HCT116 (cell line): Measurements from ENCODE around the gene RGS6. TPM values are rescaled to one million over a fixed set of nuclear protein-coding genes. Genes with fewer than 3 reads are reported as not detected.

Experiments
- ATAC-seq: fragments of 200-7000 bp; cut with Tn5 transposase; 2 replicates; pipeline ENCODE4 v1.9.1; 2020; ENCODE audit warnings: mild to moderate bottlenecking, moderate library complexity
- BruUV-seq: library from RNA; stranded (reverse); fragments of 400-500 nt; replicated peaks from 2 replicates; lab custom pipeline; 2021; lab: Mats Ljungman, UMichigan
- CTCF ChIA-PET: fragments of 300-600 bp; sonication (Branson Sonifier 250); formaldehyde crosslinking; loops from one replicate; lab custom pipeline; 2021; ENCODE audit warnings: antibody characterized with exemption; lab: Charles Lee
- POLR2A ChIA-PET: fragments of 300-600, 350-600 bp; sonication (Branson Sonifier 250); formaldehyde crosslinking; loops from one replicate; lab custom pipeline; 2021; ENCODE audit warnings: antibody characterized with exemption; lab: Charles Lee
- RAD21 ChIA-PET, 2 experiments: fragments of 300-600 bp; sonication (Branson Sonifier 250); formaldehyde crosslinking; loops; one replicate each; lab custom pipeline; 2023; ENCODE audit warnings: low total read pairs in 2 of 2; ENCODE audit not compliant: uncharacterized antibody in 2 of 2, unreplicated experiment in 2 of 2, low non-redundant PET in 1 of 2; lab: Charles Lee
- DNase-seq: peaks from one replicate; pipeline ENCODE4 v3.0.0-alpha.2; 2010; ENCODE audit warnings: low read depth, low spot score
- H2AFZ ChIP-seq: fragments of 200-600 bp; shearing (Covaris generic), sonication (generic); 2 replicates; pipeline ENCODE4 v1.6.1; 2017; ENCODE audit warnings: low read depth, mixed run types, mixed read lengths, antibody characterized with exemption, low read length; ENCODE audit not compliant: poor library complexity, severe bottlenecking
- H3K27ac ChIP-seq: 2 replicates; pipeline ENCODE4 v1.5.1; 2012; ENCODE audit warnings: low read depth, low read length
- H3K27me3 ChIP-seq: fragments of 200-600 bp; sonication (generic); 2 replicates; pipeline ENCODE4 v1.6.1; 2016; ENCODE audit warnings: mixed run types, low read length, mixed read lengths; ENCODE audit not compliant: insufficient read depth
- H3K36me3 ChIP-seq, 2 experiments: fragments of 200-500 bp in 1 of 2; fragments of 200-600 bp in 1 of 2; sonication (Bioruptor generic) in 1 of 2; sonication (generic) in 1 of 2; 2 replicates each; pipeline versions ENCODE4 v1.5.1 to v1.6.1; 2014 to 2016; ENCODE audit warnings: low read length in 2 of 2, inconsistent platforms in 1 of 2, mixed read lengths in 1 of 2, mixed run types in 1 of 2; ENCODE audit not compliant: insufficient read depth in 2 of 2, control insufficient read depth in 1 of 2
- H3K4me1 ChIP-seq, 2 experiments: fragments of 200-600 bp in 1 of 2; sonication (generic) in 1 of 2; 2 replicates each; pipeline versions ENCODE4 v1.5.1 to v1.6.1; 2012 to 2017; ENCODE audit warnings: low read length in 2 of 2, inconsistent platforms in 1 of 2, mild to moderate bottlenecking in 1 of 2, mixed read lengths in 1 of 2, mixed run types in 1 of 2, moderate library complexity in 1 of 2; ENCODE audit not compliant: insufficient read depth in 2 of 2, control insufficient read depth in 1 of 2
- H3K4me2 ChIP-seq: fragments of 200-600 bp; sonication (generic); 2 replicates; pipeline ENCODE4 v1.6.1; 2017; ENCODE audit warnings: mixed run types, low read length, mixed read lengths
- H3K4me3 ChIP-seq, 2 experiments: fragments of 200-600 bp in 1 of 2; sonication (generic) in 1 of 2; replicated peaks in 1 of 2; 2 replicates each; pipeline ENCODE4 v1.5.1; 2011 to 2016; ENCODE audit warnings: low read length in 2 of 2, control low read depth in 1 of 2, low read depth in 1 of 2, mild to moderate bottlenecking in 1 of 2, mixed read lengths in 1 of 2, mixed run types in 1 of 2
- H3K79me2 ChIP-seq: fragments of 200-600 bp; sonication (generic); 2 replicates; pipeline ENCODE4 v1.6.1; 2017; ENCODE audit warnings: mild to moderate bottlenecking, mixed run types, low read length, moderate library complexity, mixed read lengths; ENCODE audit not compliant: insufficient read depth
- H3K9ac ChIP-seq: fragments of 200-600 bp; sonication (generic); 2 replicates; pipeline ENCODE4 v1.6.1; 2016; ENCODE audit warnings: low read length, mixed read lengths
- H3K9me2 ChIP-seq: fragments of 200-600 bp; sonication (generic), shearing (Covaris generic); 2 replicates; pipeline ENCODE4 v1.6.1; 2017; ENCODE audit warnings: mixed run types, mild to moderate bottlenecking, moderate library complexity; ENCODE audit not compliant: insufficient read depth
- H3K9me3 ChIP-seq, 2 experiments: fragments of 200-500 bp in 1 of 2; fragments of 200-600 bp in 1 of 2; sonication (Bioruptor generic) in 1 of 2; sonication (generic) in 1 of 2; 2 replicates each; pipeline ENCODE4 v1.6.1; 2014 to 2017; ENCODE audit warnings: low read length in 2 of 2, mixed read lengths in 2 of 2, inconsistent platforms in 1 of 2, low read depth in 1 of 2, mild to moderate bottlenecking in 1 of 2, mixed run types in 1 of 2, moderate library complexity in 1 of 2; ENCODE audit not compliant: control insufficient read depth in 1 of 2, insufficient read depth in 1 of 2
- H4K20me1 ChIP-seq: fragments of 200-600 bp; sonication (generic), shearing (Covaris generic); 2 replicates; pipeline ENCODE4 v1.6.1; 2017; ENCODE audit warnings: mixed run types, mild to moderate bottlenecking, moderate library complexity; ENCODE audit not compliant: insufficient read depth
- FOSL1 ChIP-seq: IDR thresholded peaks from 2 replicates; pipeline ENCODE4 v1.6.1; 2012; ENCODE audit warnings: low read depth
- JUND ChIP-seq: IDR thresholded peaks from 2 replicates; pipeline ENCODE4 v1.6.1; 2012
- POLR2AphosphoS5 ChIP-seq: IDR thresholded peaks from 2 replicates; pipeline ENCODE4 v1.6.1; 2011; ENCODE audit warnings: mild to moderate bottlenecking, low read depth, low read length, moderate library complexity
- RAD21 ChIP-seq: IDR thresholded peaks from 2 replicates; pipeline ENCODE4 v1.6.1; 2012; ENCODE audit warnings: low read depth, mild to moderate bottlenecking
- SIN3A ChIP-seq: IDR thresholded peaks from 2 replicates; pipeline ENCODE4 v1.6.1; 2012; ENCODE audit warnings: low read depth
- SRF ChIP-seq: IDR thresholded peaks from 2 replicates; pipeline ENCODE4 v1.6.1; 2012; ENCODE audit warnings: low read depth
- intact Hi-C: fragments of 100-400 bp; cut with micrococcal nuclease; formaldehyde crosslinking; loops from 2 replicates; pipeline ENCODE4 v1.10.0; 2022
- total RNA-seq: library from RNA; stranded (reverse); gene quantifications from one replicate; pipeline ENCODE4 v1.2.1, GENCODE V29; 2021; ENCODE audit not compliant: unreplicated experiment
- TF ChIP-seq, protein P1 (sequence below): IDR thresholded peaks from 2 replicates; pipeline ENCODE4 v1.6.1; 2011; ENCODE audit warnings: mild to moderate bottlenecking, low read length, moderate library complexity; ENCODE audit not compliant: insufficient replicate concordance; ENCODE audit errors: extremely low read depth
- TF ChIP-seq, protein P2 (sequence below): IDR thresholded peaks from 2 replicates; pipeline ENCODE4 v1.6.1; 2012
- TF ChIP-seq, protein P3 (sequence below), 3 experiments: fragments of 200-600 bp in 1 of 3; sonication (generic) in 1 of 3; IDR thresholded peaks in 2 of 3; conservative IDR thresholded peaks in 1 of 3; 2 replicates each; pipeline ENCODE4 v1.5.1; 2012 to 2017; ENCODE audit warnings: low read depth in 2 of 3, low read length in 2 of 3, antibody characterized with exemption in 1 of 3, borderline replicate concordance in 1 of 3, control low read depth in 1 of 3, mild to moderate bottlenecking in 1 of 3, mixed read lengths in 1 of 3, mixed run types in 1 of 3, moderate library complexity in 1 of 3; ENCODE audit not compliant: insufficient read depth in 1 of 3

RGS6 gene
- total RNA-seq, 1 experiment from 2014 or later = 4.7 TPM

DNA sequence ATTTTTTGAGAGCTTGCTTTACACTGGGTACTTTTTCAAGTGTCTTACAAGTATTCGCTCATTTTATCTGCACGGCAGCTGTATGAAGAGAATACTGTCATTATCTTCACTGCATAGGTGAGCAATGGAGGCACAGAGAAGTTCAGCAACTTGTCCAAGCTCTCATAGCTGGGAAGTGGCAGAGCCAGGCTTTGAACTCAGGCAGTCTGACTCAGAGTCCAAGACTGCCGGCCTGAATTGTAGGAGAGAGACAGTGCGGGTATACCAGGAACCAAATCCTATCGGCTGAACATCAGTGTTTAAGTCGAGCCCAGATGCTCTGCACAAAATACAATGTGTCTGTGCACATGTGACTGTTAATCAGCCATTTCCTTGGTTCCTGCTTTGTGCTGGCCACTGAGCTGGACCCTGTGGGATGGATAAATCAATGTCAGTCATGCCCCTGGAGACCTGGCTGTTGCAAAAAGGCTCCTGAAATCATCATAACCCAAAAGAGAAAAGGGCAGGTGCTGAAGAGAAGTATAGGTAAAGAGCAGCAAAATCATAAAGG, 487.1 kb downstream of the RGS6 start (continued):
- TF ChIP-seq, protein P1, sequence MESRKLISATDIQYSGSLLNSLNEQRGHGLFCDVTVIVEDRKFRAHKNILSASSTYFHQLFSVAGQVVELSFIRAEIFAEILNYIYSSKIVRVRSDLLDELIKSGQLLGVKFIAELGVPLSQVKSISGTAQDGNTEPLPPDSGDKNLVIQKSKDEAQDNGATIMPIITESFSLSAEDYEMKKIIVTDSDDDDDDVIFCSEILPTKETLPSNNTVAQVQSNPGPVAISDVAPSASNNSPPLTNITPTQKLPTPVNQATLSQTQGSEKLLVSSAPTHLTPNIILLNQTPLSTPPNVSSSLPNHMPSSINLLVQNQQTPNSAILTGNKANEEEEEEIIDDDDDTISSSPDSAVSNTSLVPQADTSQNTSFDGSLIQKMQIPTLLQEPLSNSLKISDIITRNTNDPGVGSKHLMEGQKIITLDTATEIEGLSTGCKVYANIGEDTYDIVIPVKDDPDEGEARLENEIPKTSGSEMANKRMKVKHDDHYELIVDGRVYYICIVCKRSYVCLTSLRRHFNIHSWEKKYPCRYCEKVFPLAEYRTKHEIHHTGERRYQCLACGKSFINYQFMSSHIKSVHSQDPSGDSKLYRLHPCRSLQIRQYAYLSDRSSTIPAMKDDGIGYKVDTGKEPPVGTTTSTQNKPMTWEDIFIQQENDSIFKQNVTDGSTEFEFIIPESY = no peak

DNA sequence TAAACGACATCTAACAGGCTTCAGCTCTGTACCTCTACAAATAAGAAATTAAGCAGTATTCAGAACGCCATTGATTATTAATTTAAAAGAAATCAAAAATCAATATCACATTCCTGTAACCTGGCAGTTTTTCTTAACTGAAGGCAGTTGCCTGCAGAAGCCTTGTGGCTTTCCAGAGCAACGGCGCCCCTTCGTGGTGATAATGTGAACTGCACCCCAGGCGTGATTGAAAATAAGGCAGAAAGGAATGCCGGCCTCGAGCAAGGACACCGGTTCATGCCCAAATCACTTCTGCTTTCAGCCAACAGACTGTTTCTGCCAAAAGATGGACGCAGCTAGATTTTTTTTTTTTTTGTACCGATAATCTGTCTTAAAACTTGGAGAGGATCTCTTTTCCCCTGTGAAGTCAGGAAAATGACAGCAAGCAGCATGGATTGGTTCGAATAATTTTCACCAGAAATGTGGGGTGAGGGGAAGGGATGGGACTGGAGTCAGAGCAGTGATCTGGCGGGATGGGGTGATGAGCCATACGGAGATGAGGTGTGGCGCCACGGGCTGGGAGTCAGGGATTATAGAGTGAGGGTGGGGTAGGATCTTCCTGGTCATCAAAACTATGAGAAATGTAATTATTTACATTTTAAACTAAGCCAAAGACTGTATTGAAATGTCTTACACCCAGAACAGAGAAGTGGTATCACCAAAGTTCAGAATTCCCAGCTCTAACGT, 488.7 kb downstream of the RGS6 start:
- intact Hi-C loops = loop anchor here (1.0 to 5.0 kb wide), 5 partner anchors 314 to 1279 kb away; partner anchors contain the start of gene RGS6
- Histone ChIP-seq H3K4me3 (no peak overlapping the region), H3K9me2 (no peaks in the 10 kb centered on the region), H4K20me1 (no peaks in the 10 kb centered on the region), H3K4me2 (peak overlapping the region; percentile 60), H3K27me3 (no peaks in the 10 kb centered on the region), H3K9me3 (no peaks in the 10 kb centered on the region), H2AFZ (peak overlapping the region; percentile 87), H3K36me3 (no peaks in the 10 kb centered on the region), H3K79me2 (no peaks in the 10 kb centered on the region), H3K4me1 (peaks cover 0 to 11% of the 10 kb centered on the region in 2 experiments; a peak in 2 of 4 replicates), H3K9ac (no peak overlapping the region), H3K27ac (no peak overlapping the region)
- BruUV-seq = no TSS peak
- ChIA-PET POLR2A (no interaction called here), CTCF (interaction anchor here (0.7 to 2.3 kb wide), 4 partner anchors 16 to 700 kb away, joined by 3 to 10 read pairs (median 6); no protein-coding TSS in a partner anchor), RAD21 (no interaction called here)
- peak; percentile 53 for DNase-seq
- ATAC-seq = peak; percentile 77
- TF ChIP-seq JUND (no peak), SRF (no peak), POLR2AphosphoS5 (no peak), SIN3A (no peak), FOSL1 (no peak), RAD21 (peak; percentile 92)
- TF ChIP-seq, protein P2, sequence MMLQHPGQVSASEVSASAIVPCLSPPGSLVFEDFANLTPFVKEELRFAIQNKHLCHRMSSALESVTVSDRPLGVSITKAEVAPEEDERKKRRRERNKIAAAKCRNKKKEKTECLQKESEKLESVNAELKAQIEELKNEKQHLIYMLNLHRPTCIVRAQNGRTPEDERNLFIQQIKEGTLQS = no peak
- TF ChIP-seq, protein P3, sequence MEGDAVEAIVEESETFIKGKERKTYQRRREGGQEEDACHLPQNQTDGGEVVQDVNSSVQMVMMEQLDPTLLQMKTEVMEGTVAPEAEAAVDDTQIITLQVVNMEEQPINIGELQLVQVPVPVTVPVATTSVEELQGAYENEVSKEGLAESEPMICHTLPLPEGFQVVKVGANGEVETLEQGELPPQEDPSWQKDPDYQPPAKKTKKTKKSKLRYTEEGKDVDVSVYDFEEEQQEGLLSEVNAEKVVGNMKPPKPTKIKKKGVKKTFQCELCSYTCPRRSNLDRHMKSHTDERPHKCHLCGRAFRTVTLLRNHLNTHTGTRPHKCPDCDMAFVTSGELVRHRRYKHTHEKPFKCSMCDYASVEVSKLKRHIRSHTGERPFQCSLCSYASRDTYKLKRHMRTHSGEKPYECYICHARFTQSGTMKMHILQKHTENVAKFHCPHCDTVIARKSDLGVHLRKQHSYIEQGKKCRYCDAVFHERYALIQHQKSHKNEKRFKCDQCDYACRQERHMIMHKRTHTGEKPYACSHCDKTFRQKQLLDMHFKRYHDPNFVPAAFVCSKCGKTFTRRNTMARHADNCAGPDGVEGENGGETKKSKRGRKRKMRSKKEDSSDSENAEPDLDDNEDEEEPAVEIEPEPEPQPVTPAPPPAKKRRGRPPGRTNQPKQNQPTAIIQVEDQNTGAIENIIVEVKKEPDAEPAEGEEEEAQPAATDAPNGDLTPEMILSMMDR (IDR thresholded peaks at IDR 0.05 in 2 of 3, conservative IDR thresholded peaks at IDR 0.05 in 1 of 3; ENCODE audit: borderline replicate concordance in 1 of 3, insufficient read depth in 1 of 3, low read depth in 2 of 3, low read length in 2 of 3) = peak; percentile 76 to 99 (median 95)
